ENCODE data around the gene ADK. TPM values are rescaled to one million over a fixed set of nuclear protein-coding genes. Genes with fewer than 3 reads are reported as not detected.
"Not testable (repeated sequence)": the region's sequence is repeated elsewhere in the genome, so short reads cannot be mapped to it uniquely, and the experiment has no call there.

The ADK gene
- total RNA-seq, 1 donor from 2014 or later: 34.9 TPM

DNA sequence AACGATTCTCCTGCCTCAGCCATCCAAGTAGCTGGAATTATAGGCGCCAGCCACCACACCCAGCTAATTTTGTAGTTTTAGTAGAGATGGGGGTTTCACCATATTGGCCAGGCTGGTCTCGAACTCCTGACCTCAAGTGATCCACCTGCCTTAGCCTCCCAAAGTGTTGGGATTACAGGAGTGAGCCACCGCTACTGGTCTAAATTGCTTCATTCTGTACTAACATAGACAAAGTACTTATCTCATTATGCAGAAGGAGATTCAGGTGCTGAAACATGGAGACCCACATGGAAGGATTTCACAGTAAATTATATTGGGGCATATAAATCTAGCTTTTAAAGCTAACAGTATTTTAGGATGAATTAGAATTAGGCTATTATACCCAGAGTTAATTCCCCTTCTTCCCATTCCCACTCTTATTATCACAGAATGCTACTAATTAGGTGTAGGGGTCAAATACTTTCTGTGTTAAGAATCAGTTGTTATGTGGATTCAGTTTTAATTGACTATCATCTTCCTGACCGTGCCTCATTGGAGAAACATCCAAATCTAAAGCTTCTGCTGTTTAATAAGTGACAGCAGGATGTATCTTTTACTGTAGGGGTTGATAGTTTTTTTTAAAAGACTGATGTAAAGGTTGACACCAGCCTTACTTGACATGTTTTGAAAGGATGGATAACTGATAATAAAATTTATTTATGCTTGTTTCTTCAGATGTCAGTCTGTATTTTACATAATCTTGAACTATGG, 27.2 kb downstream of the ADK start:
- no peak for DNase-seq (ENCODE audit: low spot score)

DNA sequence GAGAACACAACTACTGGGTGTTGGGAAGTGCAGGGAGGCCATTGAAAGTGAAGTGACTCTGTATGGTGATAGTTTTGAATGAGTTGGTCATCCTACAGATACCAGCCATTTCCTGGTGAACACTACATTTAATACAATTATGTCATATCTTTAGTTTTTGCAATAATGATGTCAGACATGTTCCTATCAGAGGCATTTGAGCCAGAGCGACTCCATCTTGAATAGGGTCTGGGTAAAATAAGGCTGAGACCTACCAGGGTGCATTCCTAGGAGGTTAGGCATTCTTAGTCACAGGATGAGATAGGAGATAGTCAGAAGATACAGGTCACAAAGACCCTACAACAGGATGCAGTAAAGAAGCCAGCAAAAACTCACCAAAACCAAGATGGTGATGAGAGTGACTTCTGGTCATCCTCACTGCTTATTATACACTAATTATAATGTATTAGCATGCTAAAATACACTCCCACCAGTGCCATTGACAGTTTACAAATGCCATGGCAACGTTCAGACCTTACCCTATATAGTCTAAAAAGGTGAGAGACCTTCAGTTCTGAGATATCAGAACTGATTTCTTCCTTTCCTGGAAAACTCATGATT, 28.2 kb downstream of the ADK start:
- no peak for DNase-seq (ENCODE audit: low spot score)

DNA sequence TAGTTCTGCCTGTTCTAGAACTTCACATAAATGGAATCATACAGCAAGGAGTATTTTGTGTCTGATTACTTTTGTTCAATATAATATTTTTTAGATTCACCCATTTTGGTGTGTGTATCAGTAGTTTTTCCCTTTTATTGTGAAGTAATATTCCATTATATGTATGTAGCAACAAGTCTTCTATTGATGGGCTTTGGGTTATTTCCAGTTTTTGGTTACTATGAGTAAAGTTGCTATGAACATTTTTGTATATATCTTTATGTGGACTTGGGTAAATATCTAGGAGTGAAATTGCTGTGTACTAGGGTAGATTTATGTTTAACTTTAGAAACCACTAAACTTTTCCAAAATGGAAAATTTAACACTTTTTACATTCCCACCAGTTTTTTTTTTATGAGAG, 35.7 kb downstream of the ADK start:
- no peak for DNase-seq (ENCODE audit: low spot score)

DNA sequence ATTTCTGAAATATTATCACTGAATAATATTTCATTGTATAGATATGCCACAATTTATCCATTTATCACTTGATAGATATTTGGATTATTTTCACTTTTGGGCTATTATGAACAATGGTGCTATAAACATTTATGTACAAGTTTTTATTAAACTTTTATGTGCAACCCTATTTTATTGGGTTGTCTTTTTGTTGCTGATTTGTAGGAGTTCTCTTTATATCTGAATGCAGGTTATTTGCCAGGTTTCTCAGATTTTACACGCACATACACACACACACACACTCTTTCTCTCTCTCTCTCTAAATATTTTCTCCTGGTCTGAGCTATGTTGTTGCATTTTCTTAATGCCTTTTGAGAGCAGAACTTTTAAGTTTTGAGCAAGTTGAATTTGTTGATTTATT, 36.2 kb downstream of the ADK start:
- DNase-seq (ENCODE audit: low spot score): no peak

DNA sequence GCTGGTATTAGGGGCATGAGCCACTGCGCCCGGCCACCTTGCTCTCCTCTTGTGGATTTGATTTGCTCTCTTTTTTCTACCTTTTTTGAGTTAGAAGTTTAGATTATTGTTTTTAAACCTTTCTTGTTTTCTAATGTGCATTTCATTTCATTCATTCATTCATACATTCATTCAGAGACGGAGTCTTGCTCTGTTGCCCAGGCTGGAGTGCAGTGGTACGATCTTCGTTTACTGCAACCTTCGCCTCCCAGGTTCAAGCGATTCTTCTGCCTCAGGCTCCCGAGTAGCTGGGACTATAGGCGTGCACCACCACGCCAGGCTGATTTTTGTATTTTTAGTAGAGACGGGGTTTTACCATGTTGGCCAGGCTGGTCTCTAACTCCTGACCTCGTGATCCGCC, 37.6 kb downstream of the ADK start:
- DNase-seq (ENCODE audit: low spot score): not testable (repeated sequence)

DNA sequence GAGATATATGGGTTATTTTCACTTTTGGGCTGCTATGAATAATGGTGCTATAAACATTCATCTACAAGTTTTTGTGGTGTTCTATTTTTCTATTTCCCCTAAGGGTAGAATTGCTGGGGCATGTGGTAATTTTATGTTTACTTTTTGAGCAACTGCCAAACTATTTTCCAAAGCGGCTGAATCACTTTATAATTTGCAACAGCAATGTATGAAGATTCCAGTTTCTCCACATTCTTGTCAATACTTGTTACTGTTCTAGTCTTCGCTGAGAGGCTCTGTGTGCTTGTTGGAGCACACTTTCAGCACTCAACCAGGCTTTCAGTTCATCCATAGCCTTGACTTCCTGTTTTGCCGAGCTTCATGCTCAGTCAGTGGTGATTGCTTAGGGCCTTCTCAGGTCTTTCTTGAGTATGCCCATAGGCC, 39.0 kb downstream of the ADK start:
- no peak for DNase-seq (ENCODE audit: low spot score)

DNA sequence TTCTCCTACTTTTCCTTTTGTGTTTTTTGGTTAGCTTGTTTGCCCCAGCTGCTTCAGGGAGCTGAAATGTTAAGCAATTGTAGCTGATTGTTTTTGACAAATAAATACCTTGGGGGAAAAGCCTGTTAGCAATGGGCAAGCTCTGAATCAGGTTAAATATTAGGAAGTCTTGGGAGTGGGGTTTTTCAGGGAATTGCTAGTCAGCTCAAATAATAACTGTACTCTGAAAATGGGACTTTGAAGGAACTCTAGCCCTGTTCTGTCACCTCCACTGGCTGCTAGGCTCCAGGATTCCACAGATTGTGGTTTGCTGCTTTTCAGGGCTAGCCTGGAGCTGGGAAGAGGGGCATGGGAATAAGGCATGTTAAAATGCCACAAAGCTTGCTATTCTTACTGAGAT, 39.5 kb downstream of the ADK start:
- DNase-seq (ENCODE audit: low spot score): no peak

DNA sequence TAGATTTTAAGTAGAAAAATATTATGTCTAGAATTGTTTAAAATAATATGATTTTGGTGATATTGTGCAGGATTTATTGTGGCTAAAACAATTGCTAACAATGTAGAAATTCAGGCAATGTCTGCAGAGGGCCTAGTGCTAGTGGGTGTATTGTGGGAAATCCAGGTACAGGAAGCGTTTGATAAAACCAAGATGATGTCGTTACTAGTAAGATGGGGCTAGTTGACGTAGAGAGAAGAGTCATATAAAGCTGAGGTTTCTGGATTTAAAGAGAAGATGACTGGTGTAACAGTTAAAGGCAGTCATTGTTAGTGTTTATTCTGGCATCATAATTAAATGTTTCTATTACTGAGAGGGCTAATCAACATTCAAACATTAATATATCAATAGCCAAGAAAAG, 43.5 kb downstream of the ADK start:
- DNase-seq (ENCODE audit: low spot score): no peak

DNA sequence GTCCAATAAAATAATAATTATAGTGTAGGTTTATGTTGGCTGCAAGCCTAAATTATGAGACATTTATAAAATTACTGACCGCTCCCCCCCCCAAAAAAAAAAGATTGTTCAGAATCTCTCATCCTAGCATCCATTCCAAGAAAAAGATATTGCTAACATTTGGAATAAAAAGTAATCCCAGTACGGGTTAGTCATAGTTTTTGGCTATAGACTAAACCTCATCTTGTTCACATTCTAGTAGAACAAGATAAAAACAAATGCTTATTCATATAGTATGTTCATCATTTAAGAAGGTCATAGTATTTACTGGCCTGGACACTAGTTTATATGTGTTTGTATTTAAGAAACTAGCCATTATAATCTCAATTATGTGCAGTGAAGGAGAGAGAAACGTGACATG, 44.0 kb downstream of the ADK start:
- DNase-seq (ENCODE audit: low spot score): no peak

DNA sequence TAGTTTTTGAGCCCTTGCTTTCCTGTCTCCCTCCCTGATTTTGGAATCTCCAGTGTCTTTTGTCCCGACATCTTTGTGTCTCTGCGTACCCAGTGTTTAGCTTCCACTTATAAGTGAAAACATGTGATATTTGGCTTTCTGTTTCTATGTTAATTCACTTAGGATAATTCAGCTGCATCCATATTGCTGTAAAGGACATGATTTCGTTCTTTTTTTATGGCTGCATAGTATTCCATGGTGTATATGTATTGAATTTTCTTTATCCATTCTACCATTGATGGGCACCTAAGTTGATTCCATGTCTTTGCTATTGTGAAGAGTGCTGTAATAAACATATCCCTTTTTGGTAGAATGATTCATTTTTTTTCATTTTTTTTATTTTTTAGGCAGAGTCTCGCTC, 48.3 kb downstream of the ADK start:
- no peak for DNase-seq (ENCODE audit: low spot score)

DNA sequence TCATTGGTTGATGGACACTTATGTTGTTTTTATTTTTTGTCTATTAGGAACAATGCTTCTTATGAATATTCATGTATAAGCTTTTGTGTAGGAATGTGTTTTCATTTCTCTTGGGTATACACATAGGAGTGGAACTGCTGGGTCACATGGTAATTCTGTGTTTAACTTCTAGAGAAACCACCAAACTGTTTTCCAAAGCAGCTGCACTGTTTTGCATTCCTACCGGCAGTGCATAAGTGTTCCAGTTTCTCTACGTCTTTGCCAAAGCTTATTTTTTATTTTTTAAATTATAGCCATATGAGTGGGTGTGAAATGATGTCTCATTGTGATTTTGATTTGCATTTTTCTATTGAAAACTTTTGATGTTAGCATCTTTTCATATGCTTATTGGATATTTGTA, 51.3 kb downstream of the ADK start:
- no peak for DNase-seq (ENCODE audit: low spot score)

DNA sequence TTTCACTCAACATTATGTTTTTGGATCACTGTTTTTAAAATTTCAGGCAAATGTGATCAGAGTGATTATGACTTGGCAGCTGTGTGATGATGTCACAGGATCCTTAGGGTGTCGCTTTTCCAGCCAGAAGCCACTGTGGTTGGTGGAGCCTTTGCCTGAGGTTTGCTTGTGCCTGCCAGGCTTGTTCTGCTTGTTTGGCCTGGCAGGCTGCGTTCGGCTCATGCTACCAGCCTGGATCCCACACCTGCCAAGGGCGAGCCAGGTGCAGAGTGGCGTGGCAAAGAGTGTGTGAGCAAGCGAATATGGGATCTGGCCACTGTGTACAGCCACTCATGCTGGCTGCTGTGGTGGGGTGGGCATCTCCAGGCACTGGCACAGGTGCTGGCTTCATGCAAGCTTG, 55.7 kb downstream of the ADK start:
- no peak for DNase-seq (ENCODE audit: low spot score)

DNA sequence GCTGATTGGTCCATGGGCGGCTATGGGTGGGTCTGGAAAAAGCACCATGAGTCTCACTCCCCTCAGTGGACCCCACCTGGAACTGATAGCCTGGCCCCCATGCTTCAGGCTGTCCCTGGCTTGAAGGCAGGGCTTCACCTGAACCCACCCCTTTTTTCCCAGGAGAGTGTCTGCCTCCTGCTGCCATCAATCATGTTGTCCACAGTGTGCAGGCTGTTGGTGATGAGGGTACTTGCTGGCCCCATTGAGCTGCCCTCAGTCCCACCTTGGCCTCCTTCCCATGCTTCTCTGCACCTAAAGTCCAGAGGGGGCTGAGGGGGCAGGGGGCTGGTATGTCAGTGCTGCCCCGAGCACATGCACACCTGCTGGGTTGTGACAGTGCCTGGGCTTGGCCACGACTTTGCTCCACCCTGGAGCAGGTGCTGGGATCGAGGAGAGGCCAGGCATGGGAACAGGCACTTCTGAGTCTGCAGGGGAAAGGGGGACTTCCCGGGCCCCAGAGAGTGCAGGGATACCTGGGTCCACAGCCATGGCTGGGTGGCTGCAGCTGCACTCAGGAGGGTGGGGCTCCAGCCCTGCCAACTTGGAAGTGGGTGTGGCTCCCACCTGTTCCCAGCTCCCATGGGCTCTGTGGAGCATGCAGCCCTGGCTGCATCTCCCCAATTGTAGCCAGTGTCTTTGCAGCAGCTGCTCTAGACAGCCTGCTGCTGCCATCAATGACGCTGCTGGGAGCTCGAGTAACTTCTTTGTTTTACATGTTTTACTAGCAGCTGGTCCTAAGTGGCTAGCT, 56.9 kb downstream of the ADK start:
- no peak for DNase-seq (ENCODE audit: low spot score)

DNA sequence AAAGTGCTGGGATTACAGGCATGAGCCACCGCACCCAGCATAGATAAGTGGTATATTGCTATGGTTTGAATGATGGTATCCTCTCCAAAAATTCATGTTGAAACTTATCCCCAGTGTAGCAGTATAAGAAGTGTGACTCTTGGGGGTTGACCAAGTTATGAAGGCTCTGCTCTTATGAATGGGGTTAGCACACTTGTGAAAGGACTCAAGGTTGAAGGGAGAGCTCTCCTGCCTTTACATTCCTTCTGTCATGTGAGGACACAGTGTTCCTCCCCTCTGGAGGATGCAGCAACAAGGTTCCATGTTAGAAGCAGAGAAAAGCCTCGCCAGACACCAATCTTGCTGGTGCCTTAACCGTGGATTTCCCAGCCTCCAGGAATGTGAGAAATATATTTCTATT, 58.0 kb downstream of the ADK start:
- DNase-seq (ENCODE audit: low spot score): no peak

DNA sequence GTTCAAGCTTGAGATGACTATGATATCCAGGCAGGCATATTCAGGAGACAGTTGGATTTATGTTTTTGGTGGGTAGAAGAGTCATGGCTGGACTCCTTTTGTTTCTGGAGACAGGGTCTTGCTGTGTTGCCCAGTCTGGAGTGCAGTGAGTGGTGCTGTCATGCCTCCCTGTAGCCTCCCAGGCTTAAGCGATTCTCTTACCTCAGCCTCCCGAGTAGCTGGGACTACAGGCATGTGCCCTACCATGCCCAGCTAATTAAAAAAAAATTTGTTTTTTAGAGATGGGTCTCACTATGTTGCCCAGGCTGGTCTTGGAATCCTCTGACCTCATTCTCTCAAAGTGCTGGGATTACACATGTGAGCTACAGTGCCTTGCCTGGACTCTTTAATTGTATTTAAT, 62.0 kb downstream of the ADK start:
- DNase-seq (ENCODE audit: low spot score): no peak

DNA sequence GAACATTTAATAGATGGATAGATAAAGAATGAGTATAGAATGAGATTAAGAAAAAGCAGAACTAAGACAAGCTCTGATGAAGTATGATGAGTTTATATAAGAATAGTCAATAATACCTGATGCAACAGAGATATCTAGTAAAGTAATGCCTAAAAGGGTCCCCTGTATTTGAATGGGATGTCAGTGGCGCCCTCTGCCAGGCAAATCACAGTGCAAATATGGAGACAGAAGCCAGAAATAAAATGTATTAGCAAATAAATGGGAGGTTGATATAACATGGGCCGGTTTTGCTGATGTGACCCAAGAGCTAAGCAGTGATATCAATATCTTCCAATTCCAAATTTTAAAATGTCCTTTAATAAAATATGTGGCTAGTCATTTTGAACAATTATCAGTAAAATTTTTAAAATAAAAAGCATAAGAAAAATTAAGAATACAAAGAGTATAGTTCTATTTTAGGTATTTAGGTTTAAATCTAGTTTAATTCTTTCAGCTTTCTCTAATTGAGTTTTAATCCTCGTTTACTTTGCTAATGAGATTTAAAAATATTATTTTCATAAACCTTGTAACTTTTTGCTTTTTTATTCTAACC, 62.6 kb downstream of the ADK start:
- no peak for DNase-seq (ENCODE audit: low spot score)

DNA sequence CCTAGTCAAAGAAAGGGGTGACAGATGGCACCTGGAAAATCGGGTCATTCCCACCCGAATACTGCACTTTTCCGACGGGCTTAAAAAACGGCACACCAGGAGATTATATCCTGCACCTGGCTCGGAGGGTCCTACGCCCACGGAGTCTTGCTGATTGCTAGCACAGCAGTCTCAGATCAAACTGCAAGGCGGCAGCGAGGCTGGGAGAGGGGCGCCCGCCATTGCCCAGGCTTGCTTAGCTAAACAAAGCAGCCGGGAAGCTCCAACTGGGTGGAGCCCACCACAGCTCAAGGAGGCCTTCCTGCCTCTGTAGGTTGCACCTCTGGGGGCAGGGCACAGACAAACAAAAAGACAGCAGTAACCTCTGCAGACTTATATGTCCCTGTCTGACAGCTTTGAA, 66.1 kb downstream of the ADK start:
- DNase-seq (ENCODE audit: low spot score): not testable (repeated sequence)

DNA sequence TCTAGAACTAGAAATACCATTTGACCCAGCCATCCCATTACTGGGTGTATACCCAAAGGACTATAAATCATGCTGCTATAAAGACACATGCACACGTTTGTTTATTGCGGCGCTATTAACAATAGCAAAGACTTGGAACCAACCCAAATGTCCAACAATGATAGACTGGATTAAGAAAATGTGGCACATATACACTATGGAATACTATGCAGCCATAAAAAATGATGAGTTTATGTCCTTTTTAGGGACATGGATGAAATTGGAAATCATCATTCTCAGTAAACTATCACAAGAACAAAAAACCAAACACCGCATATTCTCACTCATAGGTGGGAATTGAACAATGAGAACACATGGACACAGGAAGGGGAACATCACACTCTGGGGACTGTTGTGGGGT, 71.4 kb downstream of the ADK start:
- DNase-seq (ENCODE audit: low spot score): not testable (repeated sequence)

DNA sequence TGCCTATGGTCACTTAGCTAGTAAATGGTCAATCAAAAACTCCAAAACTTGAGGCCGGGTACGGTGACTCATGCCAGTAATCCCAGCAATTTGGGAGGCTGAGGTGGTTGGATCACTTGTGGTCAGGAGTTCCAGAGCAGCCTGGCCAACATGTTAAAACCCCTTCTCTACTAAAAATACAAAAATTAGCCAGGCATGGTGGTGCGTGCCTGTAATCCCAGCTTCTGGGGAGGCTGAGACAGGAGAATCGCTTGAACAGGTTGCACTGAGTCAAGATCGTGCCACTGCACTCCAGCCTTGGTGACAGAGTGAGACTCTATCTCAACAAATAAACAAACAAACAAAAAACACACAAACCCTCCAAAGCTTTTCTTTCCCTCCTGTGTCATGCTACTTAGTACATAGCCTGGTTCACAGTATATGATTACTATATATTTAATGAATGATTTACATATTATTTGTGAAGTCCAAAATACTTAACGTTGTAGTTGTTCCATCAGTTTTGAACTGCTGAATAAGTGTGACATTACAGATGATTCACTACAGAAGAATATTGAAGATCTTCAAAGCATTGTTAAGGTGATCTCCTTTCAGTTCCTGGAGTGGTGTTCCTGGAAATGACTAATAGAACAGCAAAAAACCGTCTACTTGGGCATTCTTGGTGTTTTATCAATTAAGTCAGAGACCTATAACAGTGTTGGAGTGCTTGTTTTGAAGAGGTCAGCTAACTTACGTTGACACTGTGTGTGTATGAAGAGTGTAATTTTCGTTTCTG, 72.9 kb downstream of the ADK start:
- DNase-seq (ENCODE audit: low spot score): no peak

DNA sequence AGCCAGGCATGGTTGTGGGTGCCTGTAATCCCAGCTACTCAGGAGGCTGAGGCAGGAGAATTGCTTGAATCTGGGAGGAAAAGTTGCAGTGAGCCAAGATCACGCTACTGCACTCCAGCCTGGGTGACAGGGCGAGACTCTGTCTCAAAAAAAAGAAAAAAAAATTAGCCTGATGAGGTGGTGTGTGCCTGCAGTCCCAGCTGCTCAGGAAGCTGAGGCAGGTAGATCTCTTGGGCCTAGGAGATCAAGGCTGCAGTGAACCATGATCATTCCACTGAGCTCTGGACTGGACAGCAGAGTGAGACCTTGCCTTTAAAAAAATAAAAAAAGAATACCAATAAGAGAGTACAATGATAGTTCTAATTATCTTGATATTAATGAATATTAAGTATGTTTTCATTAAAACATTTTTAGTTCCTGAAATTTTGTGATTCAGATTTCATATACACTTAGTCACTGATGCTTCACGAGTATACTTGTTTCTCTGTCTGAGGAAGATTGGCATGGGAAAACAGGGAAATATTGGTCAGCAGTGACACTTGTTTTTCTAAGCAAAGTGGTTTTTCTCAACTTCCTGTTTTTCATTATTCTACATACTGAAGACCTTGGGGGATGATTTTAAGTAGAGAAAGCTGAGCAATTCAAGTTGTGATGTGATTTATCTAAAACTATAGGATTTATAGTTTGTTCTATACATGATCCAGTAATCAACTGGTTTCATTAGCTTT, 76.8 kb downstream of the ADK start:
- DNase-seq (ENCODE audit: low spot score): no peak

DNA sequence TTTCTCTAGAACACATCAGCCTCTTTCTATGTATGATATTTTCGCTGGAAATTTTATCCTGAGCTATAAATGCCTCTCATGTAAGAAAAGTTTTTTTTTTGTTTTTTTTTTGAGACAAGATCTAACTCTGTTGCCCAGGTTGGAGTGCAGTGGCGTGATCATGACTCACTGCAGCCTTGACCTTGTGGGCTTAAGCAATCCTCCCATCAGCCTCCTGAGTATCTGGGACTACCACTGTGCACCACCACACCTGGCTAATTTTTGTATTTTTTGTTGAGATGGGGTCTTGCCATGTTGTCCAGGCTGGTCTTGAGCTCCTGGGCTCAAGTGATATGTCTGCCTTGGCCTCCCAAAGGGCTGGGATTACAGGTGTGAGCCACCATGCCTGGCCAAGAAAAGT, 80.4 kb downstream of the ADK start:
- DNase-seq (ENCODE audit: low spot score): no peak

Measured in mesenteric fat pad (tissue), 1 donor.